SK-N-SH (cell line): Measurements from ENCODE around the gene MICAL2. TPM values are rescaled to one million over a fixed set of nuclear protein-coding genes. Genes with fewer than 3 reads are reported as not detected.

Experiments used
- CTCF ChIA-PET: fragments of 300-600, 350-600 bp; formaldehyde crosslinking; extraction: SDS; loops from one replicate; lab custom pipeline; 2021; lab: Yijun Ruan, JAX
- POLR2A ChIA-PET: fragments of 350-600 bp; sonication (Branson Sonifier 250); formaldehyde crosslinking; extraction: SDS; loops from one replicate; lab custom pipeline; 2020; ENCODE audit warnings: antibody characterized with exemption, inconsistent platforms; lab: Yijun Ruan, JAX
- DNase-seq: peaks from one replicate; pipeline ENCODE4 v3.0.0; 2012
- H2AFZ ChIP-seq: fragments of 200-600 bp; sonication (generic); 2 replicates; pipeline ENCODE4 v1.8.1; 2016; ENCODE audit warnings: antibody characterized with exemption, mild to moderate bottlenecking, low read depth
- H3F3A ChIP-seq: fragments of 200-600 bp; sonication (generic); replicated peaks from 2 replicates; pipeline ENCODE3; 2016; ENCODE audit warnings: antibody characterized with exemption, mild to moderate bottlenecking; ENCODE audit not compliant: insufficient read depth
- H3K27ac ChIP-seq, 2 experiments: fragments of 200-500 bp in 1 of 2; fragments of 200-600 bp in 1 of 2; sonication (Bioruptor generic) in 1 of 2; sonication (generic), shearing (Covaris generic) in 1 of 2; 2 replicates each; pipeline versions ENCODE4 v1.5.1 to v1.6.1; 2014 to 2016; ENCODE audit warnings: low read depth in 2 of 2, inconsistent platforms in 1 of 2, low read length in 1 of 2, mild to moderate bottlenecking in 1 of 2, mixed read lengths in 1 of 2
- H3K27me3 ChIP-seq: fragments of 200-600 bp; sonication (generic), shearing (Covaris generic); 2 replicates; pipeline ENCODE4 v1.6.1; 2016; ENCODE audit warnings: mixed run types; ENCODE audit not compliant: insufficient read depth
- H3K36me3 ChIP-seq, 2 experiments: fragments of 200-500 bp in 1 of 2; fragments of 200-600 bp in 1 of 2; sonication (Bioruptor generic) in 1 of 2; sonication (generic) in 1 of 2; replicated peaks in 1 of 2; 2 replicates each; pipeline versions ENCODE3 to v1.5.1; 2014 to 2016; ENCODE audit warnings: low read length in 1 of 2, mild to moderate bottlenecking in 1 of 2; ENCODE audit not compliant: insufficient read depth in 2 of 2, control insufficient read depth in 1 of 2
- H3K4me1 ChIP-seq, 2 experiments: fragments of 200-500 bp in 1 of 2; fragments of 200-600 bp in 1 of 2; sonication (Bioruptor generic) in 1 of 2; sonication (generic), shearing (Covaris generic) in 1 of 2; 2 replicates each; pipeline versions ENCODE4 v1.5.1 to v1.6.1; 2014 to 2016; ENCODE audit warnings: low read depth in 1 of 2, low read length in 1 of 2, mixed run types in 1 of 2; ENCODE audit not compliant: insufficient read depth in 2 of 2, control insufficient read depth in 1 of 2
- H3K4me2 ChIP-seq: fragments of 200-600 bp; sonication (generic), shearing (Covaris generic); 2 replicates; pipeline ENCODE4 v1.6.1; 2017; ENCODE audit warnings: mixed run types
- H3K4me3 ChIP-seq, 2 experiments: fragments of 200-500 bp in 1 of 2; fragments of 200-600 bp in 1 of 2; sonication (Bioruptor generic) in 1 of 2; sonication (generic), shearing (Covaris generic) in 1 of 2; 2 replicates each; pipeline versions ENCODE4 v1.5.1 to v1.8.1; 2014 to 2016; ENCODE audit warnings: low read depth in 2 of 2, inconsistent platforms in 1 of 2, low read length in 1 of 2, mild to moderate bottlenecking in 1 of 2, mixed read lengths in 1 of 2, moderate library complexity in 1 of 2
- H3K79me2 ChIP-seq: fragments of 200-600 bp; sonication (generic); 2 replicates; pipeline ENCODE4 v1.8.1; 2017; ENCODE audit warnings: mild to moderate bottlenecking; ENCODE audit not compliant: insufficient read depth
- H3K9ac ChIP-seq: fragments of 200-600 bp; sonication (generic); 2 replicates; pipeline ENCODE4 v1.6.1; 2017; ENCODE audit warnings: mixed run types
- H3K9me2 ChIP-seq: fragments of 200-600 bp; sonication (generic); 2 replicates; pipeline ENCODE4 v1.6.1; 2017; ENCODE audit warnings: mixed run types
- H3K9me3 ChIP-seq: fragments of 200-600 bp; sonication (generic); 2 replicates; pipeline ENCODE4 v1.6.1; 2017; ENCODE audit warnings: mixed run types, mild to moderate bottlenecking, moderate library complexity
- H4K20me1 ChIP-seq: fragments of 200-600 bp; sonication (generic); 2 replicates; pipeline ENCODE4 v1.6.1; 2017; ENCODE audit warnings: mild to moderate bottlenecking, mixed run types; ENCODE audit not compliant: insufficient read depth
- ELF1 ChIP-seq: IDR thresholded peaks from 2 replicates; pipeline ENCODE4 v1.4.0; 2012
- EP300 ChIP-seq, 2 experiments: IDR thresholded peaks; 2 replicates each; pipeline versions ENCODE4 v1.4.0 to v1.6.1; 2012; ENCODE audit warnings: borderline replicate concordance in 1 of 2, low read depth in 1 of 2, low read length in 1 of 2
- EZH2phosphoT487 ChIP-seq: fragments of 200-600 bp; sonication (generic); IDR thresholded peaks from 2 replicates; pipeline ENCODE4 v1.6.1; 2017; ENCODE audit warnings: low read depth, mixed run types, mild to moderate bottlenecking, antibody characterized with exemption, moderate library complexity, borderline replicate concordance
- FOSL2 ChIP-seq: IDR thresholded peaks from 2 replicates; pipeline ENCODE4 v1.4.0; 2012; ENCODE audit warnings: low read depth, mild to moderate bottlenecking, moderate library complexity, borderline replicate concordance
- FOXJ3 ChIP-seq: sonication (generic); formaldehyde crosslinking; IDR thresholded peaks from 2 replicates; pipeline ENCODE4 v1.5.1; 2020; ENCODE audit warnings: mild to moderate bottlenecking, missing genetic modification reagents
- FOXM1 ChIP-seq: IDR thresholded peaks from 2 replicates; pipeline ENCODE4 v1.4.0; 2012; ENCODE audit warnings: low read depth, mild to moderate bottlenecking
- IRF3 ChIP-seq: fragments of 150-350 bp; IDR thresholded peaks from 2 replicates; pipeline ENCODE4 v1.6.1; 2016; ENCODE audit warnings: mild to moderate bottlenecking, low read depth, low read length
- JUND ChIP-seq: IDR thresholded peaks from 2 replicates; pipeline ENCODE4 v1.4.0; 2012
- MEF2A ChIP-seq: IDR thresholded peaks from 2 replicates; pipeline ENCODE4 v1.4.0; 2012; ENCODE audit warnings: low read depth, borderline replicate concordance
- NFIC ChIP-seq: IDR thresholded peaks from 2 replicates; pipeline ENCODE4 v1.4.0; 2012; ENCODE audit warnings: borderline replicate concordance
- POLR2AphosphoS5 ChIP-seq: IDR thresholded peaks from 2 replicates; pipeline ENCODE4 v1.6.1; 2012; ENCODE audit warnings: low read depth, low read length
- RXRA ChIP-seq: IDR thresholded peaks from 2 replicates; pipeline ENCODE4 v1.4.0; 2012; ENCODE audit warnings: low read depth, mild to moderate bottlenecking, borderline replicate concordance
- TCF12 ChIP-seq: IDR thresholded peaks from 2 replicates; pipeline ENCODE4 v1.4.0; 2012
- TEAD4 ChIP-seq: IDR thresholded peaks from 2 replicates; pipeline ENCODE4 v1.4.0; 2012; ENCODE audit warnings: mild to moderate bottlenecking, borderline replicate concordance; ENCODE audit not compliant: insufficient read depth
- YY1 ChIP-seq: IDR thresholded peaks from 2 replicates; pipeline ENCODE4 v1.4.0; 2012; ENCODE audit warnings: low read depth, mild to moderate bottlenecking
- WGBS: methylation state at CpG from one replicate; pipeline ENCODE4 v1.1.6; 2017; ENCODE audit warnings: low lambda C conversion rate; 5-methylcytosine and 5-hydroxymethylcytosine counted together
- polyA plus RNA-seq, 3 experiments: library from polyadenylated mRNA; depleted of rRNA; stranded (reverse); fragments of >200 nt; gene quantifications; 2 replicates each; pipeline ENCODE4 v1.2.3, GENCODE V29; 2012
- TF ChIP-seq, protein P1 (sequence below): IDR thresholded peaks from 2 replicates; pipeline ENCODE4 v1.4.0; 2012; ENCODE audit warnings: low read depth, borderline replicate concordance
- TF ChIP-seq, protein P2 (sequence below): IDR thresholded peaks from 2 replicates; pipeline ENCODE4; 2012
- TF ChIP-seq, protein P3 (sequence below): IDR thresholded peaks from 2 replicates; pipeline ENCODE4 v1.4.0; 2012; ENCODE audit warnings: low read depth, borderline replicate concordance
- TF ChIP-seq, protein P4 (sequence below): fragments of 150-350 bp; IDR thresholded peaks from 2 replicates; pipeline ENCODE4 v1.6.1; 2017; ENCODE audit warnings: antibody characterized with exemption, low read length, low read depth, borderline replicate concordance
- TF ChIP-seq, protein P5 (sequence below): IDR thresholded peaks from 2 replicates; pipeline ENCODE4 v1.4.0; 2012; ENCODE audit warnings: low read depth

MICAL2 gene
- polyA plus RNA-seq, 1 of the 3 experiments (the other 2 are of a cell fraction), result 54.6 TPM

GRCh38 chr11:12079726-12080556, 30.4 kb upstream of the MICAL2 start:
- no peak for DNase-seq
- CTCF ChIA-PET, result interaction anchor here (1.3 kb wide), 1 partner anchor 202 kb away, joined by 5 read pairs; no protein-coding TSS in a partner anchor

More at GRCh38 chr11:12079726-12080556, 30.4 kb upstream of the MICAL2 start:
- H4K20me1 ChIP-seq, result no peaks in the 10 kb centered on the region
- POLR2A ChIA-PET, result no interaction called here
- 27% methylated on average over 13 of the region's 13 CpGs for WGBS
- H3K4me2 ChIP-seq, result peak overlapping the region; percentile 47; the same call in 1 of the 2 replicates
- TF ChIP-seq FOSL2 (peak; percentile 99), FOXM1 (peak; percentile 84), TCF12 (peak; percentile 88), YY1 (0 out of 2 replicates have a peak, but pooled peaks have one; percentile 25), IRF3 (no peak), MEF2A (peak; percentile 78), ELF1 (peak; percentile 53), EZH2phosphoT487 (no peak), EP300 (IDR thresholded peaks at IDR 0.05; ENCODE audit: borderline replicate concordance in 1 of 2, low read depth in 1 of 2, low read length in 1 of 2) (peak in 1 of 2 experiments; percentile 89; a peak in 2 of 4 replicates), FOXJ3 (no peak), JUND (peak; percentile 95), POLR2AphosphoS5 (peak; percentile 81), TEAD4 (peak; percentile 92), RXRA (peak; percentile 88), NFIC (peak; percentile 82)
- TF ChIP-seq, protein P1, sequence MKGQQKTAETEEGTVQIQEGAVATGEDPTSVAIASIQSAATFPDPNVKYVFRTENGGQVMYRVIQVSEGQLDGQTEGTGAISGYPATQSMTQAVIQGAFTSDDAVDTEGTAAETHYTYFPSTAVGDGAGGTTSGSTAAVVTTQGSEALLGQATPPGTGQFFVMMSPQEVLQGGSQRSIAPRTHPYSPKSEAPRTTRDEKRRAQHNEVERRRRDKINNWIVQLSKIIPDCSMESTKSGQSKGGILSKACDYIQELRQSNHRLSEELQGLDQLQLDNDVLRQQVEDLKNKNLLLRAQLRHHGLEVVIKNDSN, result no peak
- TF ChIP-seq, protein P2, sequence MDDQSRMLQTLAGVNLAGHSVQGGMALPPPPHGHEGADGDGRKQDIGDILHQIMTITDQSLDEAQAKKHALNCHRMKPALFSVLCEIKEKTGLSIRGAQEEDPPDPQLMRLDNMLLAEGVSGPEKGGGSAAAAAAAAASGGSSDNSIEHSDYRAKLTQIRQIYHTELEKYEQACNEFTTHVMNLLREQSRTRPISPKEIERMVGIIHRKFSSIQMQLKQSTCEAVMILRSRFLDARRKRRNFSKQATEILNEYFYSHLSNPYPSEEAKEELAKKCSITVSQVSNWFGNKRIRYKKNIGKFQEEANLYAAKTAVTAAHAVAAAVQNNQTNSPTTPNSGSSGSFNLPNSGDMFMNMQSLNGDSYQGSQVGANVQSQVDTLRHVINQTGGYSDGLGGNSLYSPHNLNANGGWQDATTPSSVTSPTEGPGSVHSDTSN, result peak; percentile 79
- TF ChIP-seq, protein P3, sequence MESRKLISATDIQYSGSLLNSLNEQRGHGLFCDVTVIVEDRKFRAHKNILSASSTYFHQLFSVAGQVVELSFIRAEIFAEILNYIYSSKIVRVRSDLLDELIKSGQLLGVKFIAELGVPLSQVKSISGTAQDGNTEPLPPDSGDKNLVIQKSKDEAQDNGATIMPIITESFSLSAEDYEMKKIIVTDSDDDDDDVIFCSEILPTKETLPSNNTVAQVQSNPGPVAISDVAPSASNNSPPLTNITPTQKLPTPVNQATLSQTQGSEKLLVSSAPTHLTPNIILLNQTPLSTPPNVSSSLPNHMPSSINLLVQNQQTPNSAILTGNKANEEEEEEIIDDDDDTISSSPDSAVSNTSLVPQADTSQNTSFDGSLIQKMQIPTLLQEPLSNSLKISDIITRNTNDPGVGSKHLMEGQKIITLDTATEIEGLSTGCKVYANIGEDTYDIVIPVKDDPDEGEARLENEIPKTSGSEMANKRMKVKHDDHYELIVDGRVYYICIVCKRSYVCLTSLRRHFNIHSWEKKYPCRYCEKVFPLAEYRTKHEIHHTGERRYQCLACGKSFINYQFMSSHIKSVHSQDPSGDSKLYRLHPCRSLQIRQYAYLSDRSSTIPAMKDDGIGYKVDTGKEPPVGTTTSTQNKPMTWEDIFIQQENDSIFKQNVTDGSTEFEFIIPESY, result 0 out of 2 replicates have a peak, but pooled peaks have one; percentile 44
- TF ChIP-seq, protein P4, sequence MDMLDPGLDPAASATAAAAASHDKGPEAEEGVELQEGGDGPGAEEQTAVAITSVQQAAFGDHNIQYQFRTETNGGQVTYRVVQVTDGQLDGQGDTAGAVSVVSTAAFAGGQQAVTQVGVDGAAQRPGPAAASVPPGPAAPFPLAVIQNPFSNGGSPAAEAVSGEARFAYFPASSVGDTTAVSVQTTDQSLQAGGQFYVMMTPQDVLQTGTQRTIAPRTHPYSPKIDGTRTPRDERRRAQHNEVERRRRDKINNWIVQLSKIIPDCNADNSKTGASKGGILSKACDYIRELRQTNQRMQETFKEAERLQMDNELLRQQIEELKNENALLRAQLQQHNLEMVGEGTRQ, result no peak
- TF ChIP-seq, protein P5, sequence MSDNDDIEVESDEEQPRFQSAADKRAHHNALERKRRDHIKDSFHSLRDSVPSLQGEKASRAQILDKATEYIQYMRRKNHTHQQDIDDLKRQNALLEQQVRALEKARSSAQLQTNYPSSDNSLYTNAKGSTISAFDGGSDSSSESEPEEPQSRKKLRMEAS, result peak; percentile 85
- TF ChIP-seq, all 33 proteins: peak for 15
- Histone ChIP-seq H3K9me3 (no peaks in the 10 kb centered on the region), H3K4me1 (peaks cover 0 to 22% of the 10 kb centered on the region in 2 experiments; a peak in 2 of 4 replicates), H3K4me3 (no peak overlapping the region), H3K27ac (peak overlapping the region; percentile 72 to 100), H3K9ac (peak overlapping the region; percentile 82), H3K79me2 (peaks cover 8% of the 10 kb centered on the region; the same call in 1 of the 2 replicates), H3F3A (peaks cover 51% of the 10 kb centered on the region), H3K9me2 (no peaks in the 10 kb centered on the region), H3K27me3 (no peaks in the 10 kb centered on the region), H2AFZ (no peak overlapping the region), H3K36me3 (no peaks in the 10 kb centered on the region)
